Measurements from ENCODE around the gene MFSD12.

DNA sequence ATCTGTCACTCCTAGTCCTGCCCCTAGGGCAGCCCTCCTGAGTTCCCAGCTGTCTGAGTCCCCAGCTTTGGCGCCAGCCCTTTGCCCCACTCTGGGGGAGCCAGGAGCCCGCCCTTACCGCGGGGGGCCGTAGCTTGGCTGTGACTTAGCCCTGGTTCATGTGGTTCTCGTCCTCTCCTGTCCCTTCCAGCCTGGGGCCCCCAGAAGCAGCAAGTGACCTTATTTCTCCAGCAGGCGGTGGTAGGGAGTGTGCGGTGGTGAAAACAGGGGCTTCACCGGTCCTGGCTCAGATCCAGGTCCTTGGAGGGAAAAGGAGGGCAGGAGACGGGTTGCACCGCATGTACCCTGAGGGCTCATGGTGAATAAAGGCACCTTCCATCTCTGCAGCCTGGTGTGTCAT is 35.8 kb upstream of the MFSD12 start:
- no peak for TF ChIP-seq POLR2A (IDR thresholded peaks at IDR 0.05)
- no peak for TF ChIP-seq CTCF (IDR thresholded peaks at IDR 0.05)
- TF ChIP-seq POLR2AphosphoS5 (IDR thresholded peaks at IDR 0.05), result no peak

Measured in gastroesophageal sphincter (tissue), 3 donors.